Skin of body (tissue), 2 donors: ENCODE measurements around the gene PIK3R1. TPM values are rescaled to one million over a fixed set of nuclear protein-coding genes. Genes with fewer than 3 reads are reported as not detected.

ENCODE experiments used
- DNase-seq: peaks from one replicate; lab custom pipeline; 2025; lab: John Stamatoyannopoulos, UW
- total RNA-seq: library from RNA; depleted of rRNA; stranded (reverse); fragments of >200 nt; gene quantifications from one replicate; pipeline ENCODE4 v1.2.3, GENCODE V29; 2014

The PIK3R1 gene
- total RNA-seq, 1 donor from 2014 or later: 85.4 TPM

- DNase-seq: no peak
Observed at GRCh38 chr5:68348447-68349222, 133.1 kb downstream of the PIK3R1 start.

DNA sequence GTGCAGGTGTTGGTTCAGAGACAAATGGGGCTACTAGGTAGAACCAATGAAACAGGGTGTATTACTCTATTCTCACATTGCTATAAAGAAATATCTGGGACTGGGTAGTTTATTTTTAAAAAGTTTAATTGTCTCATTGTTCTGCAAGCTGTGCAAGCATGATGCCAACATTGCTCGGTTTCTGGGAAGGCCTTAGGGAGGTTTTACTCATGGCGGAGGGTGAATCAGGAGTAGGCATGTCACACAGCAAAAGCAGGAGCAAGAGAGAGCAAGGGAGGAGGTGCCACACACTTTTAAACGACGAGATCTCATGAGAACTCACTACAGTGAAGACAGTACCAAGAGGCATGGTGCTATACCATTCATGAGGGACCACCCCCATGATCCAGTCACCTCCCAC, 134.6 kb downstream of the PIK3R1 start:
- DNase-seq: no peak
